SHP77 treated with DMSO at 0.1 percent for 48 hours (cell line): ENCODE data around the gene CCNYL1.

Experiments
- DNase-seq: peaks from one replicate; lab custom pipeline; 2025; lab: John Stamatoyannopoulos, UW

CCNYL1 gene

GRCh38 chr2:207791579-207792243 lies 80.3 kb downstream of the CCNYL1 start:
- DNase-seq: no peak

- DNase-seq: no peak
Measured at GRCh38 chr2:207792244-207792785, 80.9 kb downstream of the CCNYL1 start.

- peak; percentile 83 for DNase-seq
Measured at GRCh38 chr2:207796585-207797350, 85.3 kb downstream of the CCNYL1 start.

- DNase-seq: no peak
Measured at GRCh38 chr2:207801259-207801658, 89.8 kb downstream of the CCNYL1 start.

GRCh38 chr2:207802650-207803049 lies 91.2 kb downstream of the CCNYL1 start:
- DNase-seq: no peak
